Measurements from ENCODE around the gene NEXMIF.

DNA sequence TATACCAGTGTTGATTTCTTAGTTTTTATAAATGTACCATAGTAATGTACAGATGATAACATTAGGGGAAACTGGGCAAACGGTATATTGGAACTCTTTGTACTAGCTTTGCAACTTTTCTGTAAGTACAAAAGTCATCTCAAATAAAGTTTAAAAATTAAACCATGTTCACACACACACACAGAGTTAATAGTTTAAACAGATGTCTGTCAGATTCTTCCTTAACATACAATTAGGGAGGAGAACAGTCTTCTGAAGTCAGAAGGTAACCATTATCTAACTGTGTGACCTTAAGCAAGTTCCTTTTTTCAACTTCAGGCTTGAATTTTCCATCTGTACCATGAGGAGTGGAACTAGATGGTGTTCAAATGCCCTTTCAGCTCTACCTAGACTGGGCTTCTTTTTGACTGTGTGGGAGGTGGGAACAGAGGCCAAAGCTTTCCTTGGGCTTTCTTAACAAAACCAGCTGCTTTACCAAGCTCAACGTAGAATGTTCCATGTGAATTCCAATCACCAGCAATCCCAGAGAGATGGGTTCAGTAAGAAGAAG lies 127.8 kb downstream of the NEXMIF start:
- TF ChIP-seq, protein P1, sequence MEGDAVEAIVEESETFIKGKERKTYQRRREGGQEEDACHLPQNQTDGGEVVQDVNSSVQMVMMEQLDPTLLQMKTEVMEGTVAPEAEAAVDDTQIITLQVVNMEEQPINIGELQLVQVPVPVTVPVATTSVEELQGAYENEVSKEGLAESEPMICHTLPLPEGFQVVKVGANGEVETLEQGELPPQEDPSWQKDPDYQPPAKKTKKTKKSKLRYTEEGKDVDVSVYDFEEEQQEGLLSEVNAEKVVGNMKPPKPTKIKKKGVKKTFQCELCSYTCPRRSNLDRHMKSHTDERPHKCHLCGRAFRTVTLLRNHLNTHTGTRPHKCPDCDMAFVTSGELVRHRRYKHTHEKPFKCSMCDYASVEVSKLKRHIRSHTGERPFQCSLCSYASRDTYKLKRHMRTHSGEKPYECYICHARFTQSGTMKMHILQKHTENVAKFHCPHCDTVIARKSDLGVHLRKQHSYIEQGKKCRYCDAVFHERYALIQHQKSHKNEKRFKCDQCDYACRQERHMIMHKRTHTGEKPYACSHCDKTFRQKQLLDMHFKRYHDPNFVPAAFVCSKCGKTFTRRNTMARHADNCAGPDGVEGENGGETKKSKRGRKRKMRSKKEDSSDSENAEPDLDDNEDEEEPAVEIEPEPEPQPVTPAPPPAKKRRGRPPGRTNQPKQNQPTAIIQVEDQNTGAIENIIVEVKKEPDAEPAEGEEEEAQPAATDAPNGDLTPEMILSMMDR (IDR thresholded peaks at IDR 0.05): no peak
- TF ChIP-seq POLR2A (IDR thresholded peaks at IDR 0.05): no peak
